Sigmoid colon (tissue), 7 donors: ENCODE data around the gene RCE1. TPM values are rescaled to one million over a fixed set of nuclear protein-coding genes. Genes with fewer than 3 reads are reported as not detected.
A peak's percentile ranks its signal among the peaks of the same experiment; 100 is the strongest.

Experiments
- DNase-seq: peaks from one replicate; pipeline ENCODE4 v3.0.0-alpha.2; 2019
- H3K27ac ChIP-seq, 4 donors: fragments of 200-600 bp; sonication (generic); one replicate each; pipeline ENCODE4 v1.5.1; 2016 to 2019; ENCODE audit warnings: mild to moderate bottlenecking in 1 of 4
- H3K27me3 ChIP-seq, 3 donors: fragments of 200-600 bp; sonication (generic); one replicate each; pipeline ENCODE4 v1.5.1; 2019; ENCODE audit warnings: mild to moderate bottlenecking in 1 of 3
- H3K36me3 ChIP-seq, 4 donors: fragments of 200-600 bp; sonication (generic); one replicate each; pipeline ENCODE4 v1.5.1; 2016 to 2019
- H3K4me1 ChIP-seq, 4 donors: fragments of 200-600 bp; sonication (generic); one replicate each; pipeline ENCODE4 v1.5.1; 2017 to 2019
- H3K4me3 ChIP-seq, 4 donors: fragments of 200-600 bp; sonication (generic); one replicate each; pipeline ENCODE4 v1.5.1; 2017 to 2019; ENCODE audit warnings: mild to moderate bottlenecking in 2 of 4, moderate library complexity in 1 of 4
- H3K9me3 ChIP-seq, 4 donors: fragments of 200-600 bp in 3 of 4; sonication (generic) in 3 of 4; one replicate each; pipeline versions ENCODE4 v1.5.1 to v1.6.1; 2013 to 2019
- EP300 ChIP-seq, 4 donors: sonication (generic); formaldehyde crosslinking; IDR thresholded peaks; one replicate each; pipeline ENCODE4 v1.6.1; 2017; ENCODE audit warnings: antibody characterized with exemption in 4 of 4
- POLR2A ChIP-seq, 2 donors: fragments of 450-650 bp; IDR thresholded peaks; one replicate each; pipeline ENCODE4 v1.6.1; 2016; ENCODE audit warnings: antibody characterized with exemption in 2 of 2, mild to moderate bottlenecking in 2 of 2, moderate library complexity in 2 of 2
- POLR2AphosphoS5 ChIP-seq, 4 donors: sonication (generic); formaldehyde crosslinking; IDR thresholded peaks; one replicate each; pipeline ENCODE4 v1.6.1; 2017; ENCODE audit warnings: antibody characterized with exemption in 4 of 4
- WGBS, 2 donors: extraction: QIAGEN DNeasy Blood & Tissue Kit; methylation state at CpG; one replicate each; pipeline ENCODE4 v1.1.7; 2013; 5-methylcytosine and 5-hydroxymethylcytosine counted together
- intact Hi-C: fragments of 100-400 bp; cut with DNase I; formaldehyde crosslinking; loops from one replicate; pipeline ENCODE4 v1.15.1; 2023
- polyA plus RNA-seq, 3 donors: library from polyadenylated mRNA; stranded (reverse); fragments of 200-250 nt; gene quantifications; one replicate each; pipeline ENCODE4 v1.2.3, GENCODE V29; 2013
- total RNA-seq, 4 donors: library from RNA; depleted of rRNA; stranded (reverse); fragments of >200 nt; gene quantifications; one replicate each; pipeline ENCODE4 v1.1.0, GENCODE V29; 2016
- TF ChIP-seq, protein P1 (sequence below), 4 experiments: fragments of 450-650 bp in 3 of 4; fragments of 200-600 bp in 1 of 4; IDR thresholded peaks; one replicate each; pipeline ENCODE4 v1.5.1; 2016 to 2019; ENCODE audit warnings: antibody characterized with exemption in 4 of 4, mild to moderate bottlenecking in 3 of 4, moderate library complexity in 2 of 4
- donor health status: healthy with polysubstance abuse.
- donor health status: Bipolar disorder and iron deficiency.
- donor health status: healthy.

The RCE1 gene
- total and polyA plus RNA-seq, 7 donors, result 6.1 to 23.0 (median 8.4) TPM

DNA sequence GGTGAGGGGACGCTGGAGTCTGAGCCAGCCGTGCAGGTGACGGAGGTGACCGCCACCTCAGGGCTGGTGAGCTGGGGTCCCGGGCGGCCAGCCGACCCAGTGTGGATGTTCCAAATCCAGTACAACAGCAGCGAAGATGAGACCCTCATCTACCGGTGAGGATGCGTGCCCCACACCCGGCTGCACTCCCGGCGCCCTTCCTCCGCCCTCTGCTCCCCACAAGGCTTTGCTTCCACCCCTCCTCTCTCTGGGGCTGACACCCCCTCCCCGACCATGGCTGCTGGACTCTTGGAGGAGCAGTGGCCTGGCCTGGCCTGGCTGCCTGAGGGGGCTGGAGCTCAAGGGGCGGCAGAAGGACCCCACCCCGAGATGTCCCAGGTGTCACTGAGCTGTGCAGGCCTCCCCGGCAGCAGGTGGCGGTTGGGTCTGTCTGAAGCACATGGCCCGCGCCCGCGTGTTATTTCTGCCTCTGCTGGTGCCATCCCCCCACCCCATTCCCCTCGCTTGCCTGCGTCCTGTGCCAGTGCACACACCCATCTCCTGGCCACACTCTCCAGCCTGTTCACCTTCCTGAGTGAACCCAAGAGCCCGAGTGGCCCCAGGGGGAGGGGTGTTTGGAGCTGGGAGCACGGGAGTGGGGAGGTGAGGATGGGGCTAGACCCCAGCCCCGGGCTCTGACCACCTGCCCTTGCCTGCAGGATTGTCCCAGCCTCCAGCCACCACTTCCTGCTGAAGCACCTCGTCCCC, 15.9 kb downstream of the RCE1 start:
- no peak overlapping the region for H3K4me3 ChIP-seq
- peaks cover 0 to 15% (median 10%) of the 10 kb centered on the region in 4 donors for H3K4me1 ChIP-seq
- H3K27me3 ChIP-seq, result no peaks in the 10 kb centered on the region
- TF ChIP-seq, protein P1, sequence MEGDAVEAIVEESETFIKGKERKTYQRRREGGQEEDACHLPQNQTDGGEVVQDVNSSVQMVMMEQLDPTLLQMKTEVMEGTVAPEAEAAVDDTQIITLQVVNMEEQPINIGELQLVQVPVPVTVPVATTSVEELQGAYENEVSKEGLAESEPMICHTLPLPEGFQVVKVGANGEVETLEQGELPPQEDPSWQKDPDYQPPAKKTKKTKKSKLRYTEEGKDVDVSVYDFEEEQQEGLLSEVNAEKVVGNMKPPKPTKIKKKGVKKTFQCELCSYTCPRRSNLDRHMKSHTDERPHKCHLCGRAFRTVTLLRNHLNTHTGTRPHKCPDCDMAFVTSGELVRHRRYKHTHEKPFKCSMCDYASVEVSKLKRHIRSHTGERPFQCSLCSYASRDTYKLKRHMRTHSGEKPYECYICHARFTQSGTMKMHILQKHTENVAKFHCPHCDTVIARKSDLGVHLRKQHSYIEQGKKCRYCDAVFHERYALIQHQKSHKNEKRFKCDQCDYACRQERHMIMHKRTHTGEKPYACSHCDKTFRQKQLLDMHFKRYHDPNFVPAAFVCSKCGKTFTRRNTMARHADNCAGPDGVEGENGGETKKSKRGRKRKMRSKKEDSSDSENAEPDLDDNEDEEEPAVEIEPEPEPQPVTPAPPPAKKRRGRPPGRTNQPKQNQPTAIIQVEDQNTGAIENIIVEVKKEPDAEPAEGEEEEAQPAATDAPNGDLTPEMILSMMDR (IDR thresholded peaks at IDR 0.05), result no peak
- TF ChIP-seq POLR2A (IDR thresholded peaks at IDR 0.05) (no peak), EP300 (IDR thresholded peaks at IDR 0.05) (no peak), POLR2AphosphoS5 (IDR thresholded peaks at IDR 0.05) (no peak)
- no peak overlapping the region for H3K27ac ChIP-seq
- peak; percentile 63 for DNase-seq
- intact Hi-C loops, result no loop called here
- 86 to 89% methylated on average over 29 of the region's 29 CpGs for WGBS, 2 donors
- no peaks in the 10 kb centered on the region for H3K36me3 ChIP-seq
- H3K9me3 ChIP-seq, result no peaks in the 10 kb centered on the region

DNA sequence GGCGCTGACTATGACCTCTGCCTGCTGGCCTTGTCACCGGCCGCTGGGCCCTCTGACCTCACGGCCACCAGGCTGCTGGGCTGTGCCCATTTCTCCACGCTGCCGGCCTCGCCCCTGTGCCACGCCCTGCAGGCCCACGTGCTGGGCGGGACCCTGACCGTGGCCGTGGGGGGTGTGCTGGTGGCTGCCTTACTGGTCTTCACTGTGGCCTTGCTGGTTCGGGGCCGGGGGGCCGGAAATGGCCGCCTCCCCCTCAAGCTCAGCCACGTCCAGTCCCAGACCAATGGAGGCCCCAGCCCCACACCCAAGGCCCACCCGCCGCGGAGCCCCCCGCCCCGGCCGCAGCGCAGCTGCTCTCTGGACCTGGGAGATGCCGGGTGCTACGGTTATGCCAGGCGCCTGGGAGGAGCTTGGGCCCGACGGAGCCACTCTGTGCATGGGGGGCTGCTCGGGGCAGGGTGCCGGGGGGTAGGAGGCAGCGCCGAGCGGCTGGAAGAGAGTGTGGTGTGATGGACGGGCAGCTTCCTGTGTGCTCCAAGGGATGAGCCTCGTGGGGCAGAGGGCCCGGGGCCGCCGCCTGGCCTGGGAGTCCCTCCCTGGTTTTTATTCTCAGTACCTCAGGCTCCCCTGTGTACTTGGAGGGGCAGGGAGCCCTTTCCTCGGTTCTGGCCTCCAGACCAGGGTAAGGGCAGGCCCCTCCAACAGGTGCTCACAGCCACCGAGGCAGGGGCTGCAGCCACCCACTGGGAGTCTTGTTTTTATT, 16.6 kb downstream of the RCE1 start:
- DNase-seq, result peak; percentile 66
- Histone ChIP-seq H3K36me3 (no peaks in the 10 kb centered on the region), H3K4me3 (no peak overlapping the region), H3K27ac (no peak overlapping the region), H3K4me1 (peaks cover 0 to 15% (median 10%) of the 10 kb centered on the region in 4 donors), H3K9me3 (no peaks in the 10 kb centered on the region), H3K27me3 (no peaks in the 10 kb centered on the region)
- intact Hi-C loops, result no loop called here
- 75 to 90% methylated on average over 41 of the region's 41 CpGs for WGBS, 2 donors
- TF ChIP-seq POLR2A (IDR thresholded peaks at IDR 0.05) (no peak), EP300 (IDR thresholded peaks at IDR 0.05) (no peak), POLR2AphosphoS5 (IDR thresholded peaks at IDR 0.05) (no peak)
- TF ChIP-seq, protein P1 (IDR thresholded peaks at IDR 0.05), result no peak

DNA sequence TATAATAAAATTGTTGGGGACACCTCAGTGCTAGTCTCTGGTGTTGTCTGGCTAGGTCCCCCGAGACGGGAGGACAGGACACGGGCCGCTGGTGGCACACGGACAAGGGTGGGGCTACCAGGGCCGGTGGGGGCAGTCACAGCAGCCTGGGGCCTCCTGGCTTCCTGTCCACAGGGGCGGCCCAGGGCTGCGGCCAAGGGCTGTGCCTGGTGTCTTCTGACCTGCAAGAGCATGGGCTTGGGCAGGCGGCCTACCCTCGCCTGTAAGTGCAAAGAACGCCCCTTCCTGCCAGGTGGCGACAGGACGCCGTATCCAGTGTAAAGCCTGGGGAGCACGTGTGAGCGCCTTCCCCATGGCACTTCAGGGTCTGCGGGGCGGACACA, 17.2 kb downstream of the RCE1 start:
- peaks cover 0 to 11% (median 7%) of the 10 kb centered on the region in 4 donors for H3K4me1 ChIP-seq
- DNase-seq, result peak; percentile 61
- H3K36me3 ChIP-seq, result no peaks in the 10 kb centered on the region
- intact Hi-C loops, result no loop called here
- no peak overlapping the region for H3K4me3 ChIP-seq
- H3K9me3 ChIP-seq, result no peaks in the 10 kb centered on the region
- 81 to 87% methylated on average over 18 of the region's 18 CpGs for WGBS, 2 donors
- no peak for TF ChIP-seq POLR2A (IDR thresholded peaks at IDR 0.05)
- H3K27me3 ChIP-seq, result no peaks in the 10 kb centered on the region
- no peak overlapping the region for H3K27ac ChIP-seq

DNA sequence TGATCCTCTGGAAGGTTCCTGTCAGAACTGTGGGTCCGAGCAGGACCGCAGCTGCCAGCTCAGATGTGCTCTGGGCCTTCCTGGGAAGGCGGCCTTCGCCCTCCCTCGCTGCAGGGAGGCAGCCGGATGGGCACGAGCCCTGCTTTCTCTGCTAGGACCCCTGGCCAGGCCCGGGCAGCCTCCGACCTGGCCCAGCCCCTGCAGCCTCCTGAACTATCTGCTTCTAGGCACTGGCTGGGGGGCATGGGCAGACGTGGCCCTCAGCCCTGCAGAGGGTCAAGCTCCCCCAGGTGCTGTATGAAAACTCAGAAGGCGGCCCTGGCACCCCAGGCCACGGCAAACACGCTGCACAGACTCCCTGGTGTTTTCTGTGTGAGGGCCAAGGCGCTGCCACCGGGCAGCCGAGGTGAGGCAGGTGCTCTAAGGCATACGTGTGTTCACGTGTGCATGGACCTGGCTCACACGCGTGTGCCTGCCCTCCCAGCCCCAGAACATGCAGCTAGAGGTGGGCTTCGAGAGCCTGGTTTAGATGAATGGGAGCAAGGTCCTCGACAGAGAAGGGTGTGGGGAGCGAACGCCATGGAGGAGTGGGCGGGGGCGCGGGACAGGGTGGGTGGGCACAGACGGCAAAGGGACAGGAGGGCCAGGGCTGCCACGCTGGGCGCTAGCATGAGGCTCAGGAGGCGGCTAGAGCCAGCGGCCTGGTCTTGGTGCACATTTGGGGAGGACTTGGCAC, 18.0 kb downstream of the RCE1 start:
- H3K9me3 ChIP-seq, result no peaks in the 10 kb centered on the region
- DNase-seq, result peak; percentile 57
- H3K4me3 ChIP-seq, result no peak overlapping the region
- H3K27ac ChIP-seq, result no peak overlapping the region
- TF ChIP-seq POLR2A (IDR thresholded peaks at IDR 0.05) (no peak), EP300 (IDR thresholded peaks at IDR 0.05) (no peak), POLR2AphosphoS5 (IDR thresholded peaks at IDR 0.05) (no peak)
- TF ChIP-seq, protein P1 (IDR thresholded peaks at IDR 0.05), result no peak
- H3K27me3 ChIP-seq, result no peaks in the 10 kb centered on the region
- peaks cover 0 to 6% (median 3%) of the 10 kb centered on the region in 4 donors for H3K4me1 ChIP-seq
- intact Hi-C loops, result no loop called here
- H3K36me3 ChIP-seq, result no peaks in the 10 kb centered on the region
- 92 to 94% methylated on average over 32 of the region's 32 CpGs for WGBS, 2 donors
